ENCODE measurements around the gene GCLM.

- TF ChIP-seq POLR2A (IDR thresholded peaks at IDR 0.05): no peak
- TF ChIP-seq EP300 (IDR thresholded peaks at IDR 0.05): no peak
- no peak for TF ChIP-seq CTCF (IDR thresholded peaks at IDR 0.05)
Measured at GRCh38 chr1:93908394-93909145, 660 bp downstream of the GCLM start.
